ENCODE results near the gene NMT1.

The NMT1 gene

DNA sequence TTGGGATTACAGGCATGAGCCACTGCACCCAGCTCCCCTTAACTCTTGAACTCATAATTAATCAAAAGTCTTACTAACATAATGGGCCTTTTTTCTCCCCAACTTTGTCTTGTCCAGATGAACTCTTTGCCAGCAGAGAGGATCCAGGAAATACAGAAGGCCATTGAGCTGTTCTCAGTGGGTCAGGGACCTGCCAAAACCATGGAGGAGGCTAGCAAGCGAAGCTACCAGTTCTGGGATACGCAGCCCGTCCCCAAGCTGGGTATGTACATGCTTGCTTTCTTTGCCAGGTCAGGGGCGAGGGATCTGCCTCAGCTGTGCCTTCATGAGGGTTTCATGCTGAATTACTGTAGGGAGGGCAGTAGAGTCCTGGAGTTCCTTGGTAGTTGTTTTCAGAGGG is 25.3 kb downstream of the NMT1 start:
- DNase-seq: no peak

DNA sequence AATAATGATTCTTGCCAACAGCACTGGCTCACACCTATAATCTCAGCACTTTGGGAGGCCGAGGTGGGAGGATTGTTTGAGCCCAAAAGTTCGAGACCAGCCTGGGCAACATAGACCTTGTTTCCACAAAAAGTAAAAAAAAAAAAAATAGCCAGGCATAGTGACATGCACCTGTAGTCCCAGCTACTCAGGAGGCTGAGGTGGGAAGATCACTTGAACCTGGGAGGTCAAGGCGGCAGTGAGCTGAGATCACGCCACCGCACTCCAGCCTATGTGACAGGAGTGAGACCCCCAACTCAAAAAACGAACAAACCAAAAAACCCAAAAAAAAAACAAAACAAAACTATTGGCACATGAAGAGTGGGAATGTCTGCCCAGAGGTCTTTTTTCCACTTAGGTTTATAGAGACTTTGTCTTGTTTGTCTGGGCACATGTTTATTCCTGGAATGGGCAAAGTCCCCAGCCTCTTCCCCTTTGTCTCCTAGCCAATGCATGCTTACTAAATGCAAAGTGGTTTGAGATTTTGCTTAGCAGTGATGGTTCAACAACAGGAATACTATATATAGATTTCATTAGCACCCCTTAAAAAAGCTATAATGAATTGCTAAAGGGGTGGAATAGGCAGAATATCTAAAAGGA is 25.9 kb downstream of the NMT1 start:
- DNase-seq: no peak

DNA sequence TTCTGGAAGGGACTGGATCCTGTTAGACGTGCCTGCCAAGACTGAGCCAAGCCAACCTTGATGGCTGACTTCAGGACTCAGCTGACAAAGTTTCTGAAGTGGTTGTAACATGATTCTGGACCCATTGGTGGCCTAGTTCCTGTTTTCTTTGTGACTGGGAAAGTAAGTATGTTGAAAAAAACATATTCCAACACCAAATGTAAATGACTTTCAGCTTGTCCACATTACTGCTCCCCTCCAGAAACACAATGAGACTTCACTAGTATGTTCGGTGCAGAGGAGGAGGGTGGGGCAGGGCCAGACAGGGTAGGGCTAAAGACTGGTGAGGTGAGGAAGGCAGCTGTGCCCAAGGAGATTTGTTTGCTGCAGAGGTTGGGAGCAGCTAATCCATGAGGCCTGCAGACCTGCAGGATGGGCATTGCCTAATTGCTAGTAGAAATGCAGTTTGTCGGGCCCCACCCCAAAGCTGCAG is 26.4 kb downstream of the NMT1 start:
- DNase-seq: no peak

DNA sequence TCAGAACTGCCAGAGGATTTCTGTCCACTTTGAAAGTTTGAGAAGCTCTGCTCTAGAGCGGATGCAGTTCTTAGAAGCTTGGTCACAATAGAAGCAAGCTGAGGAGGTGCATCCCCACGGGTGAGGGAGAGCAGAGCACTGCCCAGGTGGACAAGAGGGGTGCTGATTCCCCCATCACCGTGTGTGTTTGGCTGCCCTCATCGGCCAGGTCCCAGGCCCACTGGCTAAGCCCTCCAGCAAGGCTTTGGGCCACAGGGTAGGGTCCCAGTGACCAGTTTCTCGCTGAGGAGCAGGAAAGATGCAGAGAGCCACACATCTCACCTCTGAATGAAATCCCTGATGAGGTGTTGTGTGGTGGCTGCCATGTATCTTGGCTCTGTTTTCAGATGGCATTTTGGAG is 26.9 kb downstream of the NMT1 start:
- DNase-seq: no peak

DNA sequence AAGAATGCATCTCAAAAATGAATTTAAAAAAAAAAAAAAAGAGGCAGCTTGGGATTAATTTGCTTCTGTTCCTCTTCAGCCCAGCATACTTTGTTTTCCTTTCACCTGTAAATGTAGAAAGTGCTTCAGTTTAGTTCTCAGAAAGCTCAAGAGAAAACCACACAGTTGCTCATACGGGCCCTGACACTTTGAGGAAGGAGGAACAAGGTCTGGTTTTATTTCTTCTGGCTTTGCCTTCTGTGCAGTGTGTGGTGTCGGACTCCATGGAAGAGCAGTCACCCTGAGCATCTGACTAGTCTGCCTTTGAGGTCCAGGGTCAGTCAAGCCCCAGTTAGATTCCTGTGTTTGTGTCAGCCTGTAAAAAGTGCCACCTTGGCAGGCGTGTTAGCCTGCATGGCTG is 27.6 kb downstream of the NMT1 start:
- no peak for DNase-seq

DNA sequence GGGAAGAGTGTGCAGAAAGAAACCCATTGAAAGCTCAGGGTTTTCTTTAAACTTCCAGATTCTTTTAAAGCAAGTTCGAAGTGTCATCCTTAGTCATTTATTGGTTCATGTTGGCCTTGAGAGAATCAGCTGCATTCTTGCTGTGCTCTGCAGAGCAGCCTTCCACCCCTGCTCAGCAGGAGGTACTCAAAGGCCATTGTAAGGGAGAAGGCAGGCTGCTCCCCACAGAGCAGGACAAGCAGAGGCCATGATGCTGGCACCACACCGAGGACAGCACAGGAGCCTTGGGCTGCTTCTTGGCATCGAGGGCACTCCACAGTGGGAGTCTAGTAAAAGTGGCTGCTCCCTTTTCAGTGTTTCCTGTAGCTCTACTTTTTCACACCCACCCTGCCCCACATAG is 29.6 kb downstream of the NMT1 start:
- no peak for DNase-seq

DNA sequence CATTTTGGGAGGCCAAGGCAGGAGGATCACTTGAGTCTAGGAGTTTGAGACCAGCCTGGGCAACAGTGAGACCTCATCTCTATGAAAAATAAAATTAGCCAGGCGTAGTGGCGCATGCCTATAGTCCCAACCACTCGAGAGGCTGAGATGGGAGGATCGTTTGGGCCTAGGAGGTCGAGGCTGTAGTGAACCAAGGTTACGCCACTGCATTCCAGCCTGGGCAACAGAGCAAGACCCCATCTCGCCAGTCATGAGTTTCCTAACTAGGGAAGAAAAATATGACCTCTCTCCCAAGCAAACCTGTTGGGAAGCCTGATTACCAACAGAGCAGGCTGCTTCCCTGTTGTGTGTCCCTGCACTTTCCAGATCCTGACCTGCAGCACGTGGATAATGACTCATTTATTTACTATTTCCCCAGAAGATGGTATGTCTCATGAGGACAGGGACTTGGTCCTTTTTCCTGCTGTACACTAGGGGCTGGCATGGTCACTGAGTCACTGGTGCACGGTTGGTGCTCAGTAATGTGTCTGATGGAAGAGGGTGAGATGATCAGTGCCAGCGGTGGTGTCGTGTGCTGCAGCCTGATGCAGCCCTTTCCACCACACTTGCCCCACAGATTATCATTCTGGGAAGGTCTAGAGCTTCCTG is 30.8 kb downstream of the NMT1 start:
- no peak for DNase-seq

DNA sequence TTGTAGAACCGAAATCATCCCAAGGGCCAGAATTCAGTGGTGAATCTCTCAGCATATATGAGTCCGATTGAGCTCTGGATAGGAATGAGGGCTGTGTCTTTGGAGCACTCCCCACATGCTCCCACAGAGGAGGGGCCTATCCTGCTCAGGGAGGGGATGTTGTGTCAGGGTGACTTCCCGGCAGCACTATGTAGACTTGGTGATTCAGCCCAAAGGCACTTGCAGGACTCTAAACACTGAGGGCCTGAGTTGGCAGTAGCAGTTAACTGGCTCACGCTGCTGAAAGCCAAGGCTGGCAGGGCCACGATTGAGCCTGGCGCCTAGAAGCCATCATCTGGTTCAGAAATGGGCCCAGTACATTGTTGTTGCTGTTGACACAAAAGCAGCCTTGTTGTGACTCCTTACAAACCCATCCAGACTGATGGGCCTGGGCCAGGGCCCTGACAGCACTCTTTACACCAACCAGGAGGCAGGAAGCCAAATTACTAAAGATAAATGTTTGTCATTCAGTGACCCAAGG is 31.9 kb downstream of the NMT1 start:
- no peak for DNase-seq

DNA sequence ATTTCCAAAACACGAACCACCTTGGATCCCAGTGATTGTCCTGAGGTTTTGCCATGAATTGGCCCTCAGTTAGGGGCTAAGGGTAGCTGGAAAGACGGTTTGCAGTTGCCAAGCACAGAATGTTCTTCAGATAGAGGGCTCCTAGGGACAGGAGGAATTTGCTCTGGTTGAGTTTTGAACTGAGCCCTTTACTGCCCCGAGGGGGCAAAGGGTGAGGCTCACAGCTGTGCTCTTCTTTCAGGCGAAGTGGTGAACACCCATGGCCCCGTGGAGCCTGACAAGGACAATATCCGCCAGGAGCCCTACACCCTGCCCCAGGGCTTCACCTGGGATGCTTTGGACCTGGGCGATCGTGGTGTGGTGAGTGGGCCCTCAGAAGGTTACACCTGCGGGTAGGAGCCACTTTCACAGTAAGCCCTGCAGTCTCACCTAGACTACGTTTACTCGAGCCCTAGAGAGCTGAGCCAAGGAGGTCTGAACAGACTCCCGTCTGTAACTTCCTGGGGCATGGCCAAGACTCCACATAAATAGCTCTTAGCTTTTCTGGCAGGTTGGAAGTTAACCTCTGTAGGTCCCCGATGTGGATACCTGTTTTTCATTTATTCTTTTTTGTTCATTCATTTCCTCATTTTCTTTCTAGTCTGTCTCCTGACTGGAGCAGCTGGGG is 32.5 kb downstream of the NMT1 start:
- no peak for DNase-seq

DNA sequence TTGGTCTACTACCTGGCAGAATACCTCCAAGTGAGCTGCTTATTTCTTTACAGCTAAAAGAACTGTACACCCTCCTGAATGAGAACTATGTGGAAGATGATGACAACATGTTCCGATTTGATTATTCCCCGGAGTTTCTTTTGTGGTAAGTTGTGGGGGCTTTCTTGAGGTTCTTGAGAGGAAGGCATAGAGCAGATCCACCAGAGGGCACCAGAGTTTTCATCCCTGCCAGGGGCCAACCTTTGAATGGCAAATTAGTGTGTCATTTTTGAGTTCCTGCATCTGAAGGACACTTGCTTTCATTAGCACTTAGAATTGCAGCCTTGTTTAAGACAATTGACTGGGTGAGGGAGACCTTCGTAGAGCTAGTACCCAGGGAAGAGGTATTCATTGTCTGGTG is 35.0 kb downstream of the NMT1 start:
- peak; percentile 10 for DNase-seq

DNA sequence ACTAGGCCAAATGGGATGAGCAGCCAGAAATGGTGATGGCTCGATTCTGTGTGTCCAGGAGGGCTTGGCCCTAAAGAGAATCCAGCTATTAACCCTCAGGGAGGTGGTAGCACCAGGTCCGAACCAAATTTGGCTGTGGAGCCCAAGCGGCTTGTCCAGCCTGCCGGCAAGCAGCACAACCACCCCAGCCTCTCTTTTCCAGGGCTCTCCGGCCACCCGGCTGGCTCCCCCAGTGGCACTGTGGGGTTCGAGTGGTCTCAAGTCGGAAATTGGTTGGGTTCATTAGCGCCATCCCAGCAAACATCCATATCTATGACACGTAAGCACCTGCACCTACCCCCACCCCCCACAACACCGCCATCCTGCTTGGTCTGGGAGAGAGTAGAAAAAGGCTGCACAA is 35.8 kb downstream of the NMT1 start:
- DNase-seq: no peak

DNA sequence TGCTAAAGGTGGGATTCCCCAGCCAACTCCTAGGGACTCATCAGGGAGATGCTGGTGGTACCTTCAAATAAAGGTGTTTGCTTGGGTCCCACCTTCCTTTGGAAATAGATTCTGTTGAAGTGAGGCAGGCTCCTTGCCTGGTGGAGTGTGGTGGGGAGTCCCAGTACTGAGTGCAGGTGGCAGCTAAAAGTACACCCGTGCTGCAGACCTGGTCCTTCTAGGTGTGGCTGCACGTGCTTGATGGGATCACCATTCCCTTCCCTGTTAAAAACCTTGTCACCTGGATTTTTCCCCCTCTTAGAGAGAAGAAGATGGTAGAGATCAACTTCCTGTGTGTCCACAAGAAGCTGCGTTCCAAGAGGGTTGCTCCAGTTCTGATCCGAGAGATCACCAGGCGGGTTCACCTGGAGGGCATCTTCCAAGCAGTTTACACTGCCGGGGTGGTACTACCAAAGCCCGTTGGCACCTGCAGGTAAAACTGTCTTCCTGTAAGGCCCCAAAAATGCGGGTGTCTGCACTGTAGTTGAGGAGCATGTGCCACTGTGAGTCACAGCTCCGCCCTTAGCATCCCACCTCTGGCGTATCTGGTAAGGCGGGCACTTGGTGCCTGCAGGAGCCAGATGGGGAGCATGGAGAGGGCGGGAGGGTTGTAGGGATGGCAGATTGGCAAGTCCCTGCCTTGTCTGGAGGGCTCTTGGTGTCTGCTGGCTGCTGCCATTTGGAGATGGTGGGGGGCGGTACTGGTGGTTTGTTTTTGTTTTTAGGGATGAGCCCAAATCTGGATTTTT is 37.2 kb downstream of the NMT1 start:
- no peak for DNase-seq

DNA sequence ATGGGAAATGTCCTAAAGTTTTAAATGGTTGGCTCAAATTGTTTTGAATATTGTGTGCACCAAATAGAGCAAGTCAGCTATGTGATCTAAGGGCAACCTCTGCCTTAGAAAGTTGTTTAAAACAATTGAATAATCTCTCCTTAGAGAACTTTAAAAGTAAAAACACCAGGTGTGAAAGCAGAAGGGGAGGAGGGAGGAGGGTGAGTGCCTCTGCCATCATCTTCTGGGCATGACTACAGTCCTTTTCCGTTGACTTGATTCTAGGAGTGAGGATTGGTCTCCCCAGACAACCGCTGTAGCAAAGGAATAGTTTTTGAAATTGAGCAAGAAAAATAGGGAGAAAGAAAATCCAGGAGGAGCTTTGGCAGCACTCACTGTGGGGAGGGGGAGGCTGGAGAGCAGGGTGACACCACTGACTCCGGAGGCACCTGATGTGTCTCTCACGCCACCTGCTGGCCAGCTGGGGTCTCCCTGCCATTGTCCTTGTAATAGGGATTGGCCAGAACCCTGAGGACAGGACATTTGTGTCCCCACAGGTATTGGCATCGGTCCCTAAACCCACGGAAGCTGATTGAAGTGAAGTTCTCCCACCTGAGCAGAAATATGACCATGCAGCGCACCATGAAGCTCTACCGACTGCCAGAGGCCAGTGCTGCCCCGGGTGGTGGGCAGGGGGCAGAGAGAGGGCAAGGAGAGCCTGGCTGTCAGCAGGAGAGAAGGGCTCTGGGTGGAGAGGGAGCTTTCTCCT is 37.9 kb downstream of the NMT1 start:
- DNase-seq: peak; percentile 73

DNA sequence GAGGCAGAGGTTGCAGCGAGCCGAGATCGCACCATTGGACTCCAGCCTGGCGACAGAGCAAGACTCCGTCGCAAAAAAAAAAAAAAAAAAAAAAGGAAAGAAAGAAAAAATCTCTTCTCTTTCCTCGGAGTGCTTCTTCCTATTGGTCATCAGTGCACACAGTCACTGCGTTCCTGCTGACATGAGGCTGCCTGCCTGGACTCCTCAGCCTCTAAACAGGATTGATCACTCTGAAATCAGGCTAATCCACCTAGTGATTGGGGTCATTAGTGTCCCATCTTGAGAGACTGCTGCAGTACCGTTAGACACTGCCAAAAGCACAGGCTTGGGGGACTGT is 40.4 kb downstream of the NMT1 start:
- no peak for DNase-seq

DNA sequence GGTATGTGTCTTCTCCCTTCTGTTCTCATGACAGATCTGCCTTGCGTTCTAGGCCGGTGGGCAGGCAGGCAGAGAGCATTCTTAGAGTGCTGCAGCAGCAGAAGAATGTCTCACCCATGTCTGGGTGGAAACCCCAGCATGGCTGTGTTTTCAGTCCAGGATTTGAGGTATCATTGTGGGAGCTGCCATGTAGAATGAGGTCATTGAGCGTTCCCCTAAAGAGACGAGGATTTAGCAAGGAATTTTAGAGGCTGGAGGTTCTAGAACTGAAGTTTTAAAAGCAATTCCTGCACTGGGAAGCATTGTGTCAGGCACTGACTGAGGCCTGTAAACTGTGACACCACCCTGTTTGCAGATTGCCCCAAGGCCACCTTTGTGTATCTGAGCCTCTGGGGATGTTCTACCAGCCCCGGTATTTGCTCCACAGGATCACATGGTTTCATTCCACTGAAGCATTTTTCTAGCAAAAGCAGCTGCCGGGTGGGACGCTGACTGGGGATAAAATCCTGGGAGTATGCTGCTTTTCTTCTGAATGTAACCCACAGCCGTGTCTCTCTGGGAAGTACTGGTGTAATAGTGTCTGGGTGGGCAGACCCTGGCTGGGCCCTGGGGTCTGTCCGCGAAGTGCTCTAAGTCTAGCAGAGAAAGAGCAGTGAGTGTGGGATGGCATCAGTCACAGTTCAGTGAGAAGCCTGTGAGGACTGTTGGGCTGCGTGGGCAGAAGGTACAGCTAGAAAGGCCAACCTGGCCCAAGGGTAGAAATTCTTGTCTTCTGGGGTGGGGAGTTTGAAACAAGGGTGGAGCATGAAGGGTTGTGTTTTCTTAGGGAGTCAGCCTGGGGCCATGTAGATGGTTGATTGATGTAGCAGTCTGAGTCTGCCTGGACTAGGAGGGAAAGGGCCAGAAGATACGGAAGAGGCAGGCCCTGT is 41.0 kb downstream of the NMT1 start:
- no peak for DNase-seq

DNA sequence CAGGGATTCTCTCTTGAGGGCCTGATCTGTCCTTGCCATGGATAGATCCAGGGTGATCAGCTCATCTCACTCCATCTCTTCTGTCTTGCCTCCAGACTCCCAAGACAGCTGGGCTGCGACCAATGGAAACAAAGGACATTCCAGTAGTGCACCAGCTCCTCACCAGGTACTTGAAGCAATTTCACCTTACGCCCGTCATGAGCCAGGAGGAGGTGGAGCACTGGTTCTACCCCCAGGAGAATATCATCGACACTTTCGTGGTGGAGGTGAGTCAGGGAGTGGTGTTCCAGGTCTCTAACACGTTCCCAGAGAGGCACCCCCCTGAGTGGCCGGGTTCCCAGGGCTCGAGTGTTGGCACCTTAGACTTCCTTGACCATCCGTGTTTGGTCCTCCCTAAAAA is 41.7 kb downstream of the NMT1 start:
- DNase-seq: no peak

DNA sequence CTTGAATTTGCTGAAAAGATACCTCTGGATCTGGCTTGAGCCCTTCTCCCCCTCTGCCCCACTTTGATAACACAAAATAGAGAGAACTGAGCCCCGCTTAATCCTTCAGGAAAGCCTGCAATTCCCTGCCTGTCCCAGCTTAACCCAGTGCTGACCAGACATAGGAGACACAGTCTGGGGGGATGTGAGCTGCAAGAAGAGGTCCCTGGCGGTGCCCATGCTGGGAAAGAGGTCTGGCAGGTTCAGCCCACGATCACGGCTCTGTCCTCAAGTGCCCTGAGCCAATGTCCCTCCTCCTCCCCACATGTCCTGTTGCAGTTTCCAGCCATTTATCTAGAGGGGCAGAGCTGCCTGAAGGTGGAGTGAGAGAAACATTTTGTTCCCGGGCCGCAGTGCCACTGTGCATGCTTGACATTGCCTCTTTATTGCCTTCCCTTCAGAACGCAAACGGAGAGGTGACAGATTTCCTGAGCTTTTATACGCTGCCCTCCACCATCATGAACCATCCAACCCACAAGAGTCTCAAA is 42.2 kb downstream of the NMT1 start:
- DNase-seq: no peak

DNA sequence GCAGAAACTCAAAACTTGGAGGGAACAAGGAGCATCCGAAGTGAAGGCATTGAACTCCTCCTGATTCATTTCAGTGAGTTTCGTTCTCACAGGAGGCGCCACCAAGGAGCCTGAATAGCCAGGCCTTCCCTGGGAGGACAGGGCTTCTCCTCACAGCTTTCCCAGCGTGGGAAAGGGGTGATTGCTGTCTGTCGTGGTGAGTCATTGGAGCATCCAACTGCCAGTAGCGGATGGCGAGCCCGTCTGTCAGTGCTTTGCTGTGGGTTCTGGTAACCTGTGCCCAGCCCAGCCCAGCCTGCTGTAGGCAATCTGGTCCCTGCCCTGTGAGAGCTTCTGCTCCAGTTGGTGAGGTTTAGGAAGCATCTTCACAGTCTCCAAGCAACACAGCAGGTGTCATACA is 42.9 kb downstream of the NMT1 start:
- DNase-seq: no peak

DNA sequence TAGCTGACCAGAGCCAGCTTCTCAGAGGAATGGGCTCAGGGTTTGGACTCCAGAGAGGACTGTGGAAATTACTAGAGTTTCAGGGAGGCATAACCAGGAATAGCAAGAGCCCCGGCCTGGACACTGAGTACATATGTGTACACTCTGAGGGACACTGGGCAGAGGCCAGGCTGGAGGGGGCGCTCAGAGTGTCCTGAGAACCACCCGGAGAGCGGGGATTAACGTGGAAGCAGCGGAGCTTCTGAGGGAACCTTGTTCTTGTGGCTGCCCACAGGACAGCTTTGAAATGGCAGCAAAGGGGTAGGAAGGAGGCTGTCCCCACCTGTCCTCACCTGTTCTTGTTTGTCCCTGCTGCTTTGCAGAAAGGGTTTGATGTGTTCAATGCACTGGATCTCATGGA is 43.4 kb downstream of the NMT1 start:
- DNase-seq: no peak

DNA sequence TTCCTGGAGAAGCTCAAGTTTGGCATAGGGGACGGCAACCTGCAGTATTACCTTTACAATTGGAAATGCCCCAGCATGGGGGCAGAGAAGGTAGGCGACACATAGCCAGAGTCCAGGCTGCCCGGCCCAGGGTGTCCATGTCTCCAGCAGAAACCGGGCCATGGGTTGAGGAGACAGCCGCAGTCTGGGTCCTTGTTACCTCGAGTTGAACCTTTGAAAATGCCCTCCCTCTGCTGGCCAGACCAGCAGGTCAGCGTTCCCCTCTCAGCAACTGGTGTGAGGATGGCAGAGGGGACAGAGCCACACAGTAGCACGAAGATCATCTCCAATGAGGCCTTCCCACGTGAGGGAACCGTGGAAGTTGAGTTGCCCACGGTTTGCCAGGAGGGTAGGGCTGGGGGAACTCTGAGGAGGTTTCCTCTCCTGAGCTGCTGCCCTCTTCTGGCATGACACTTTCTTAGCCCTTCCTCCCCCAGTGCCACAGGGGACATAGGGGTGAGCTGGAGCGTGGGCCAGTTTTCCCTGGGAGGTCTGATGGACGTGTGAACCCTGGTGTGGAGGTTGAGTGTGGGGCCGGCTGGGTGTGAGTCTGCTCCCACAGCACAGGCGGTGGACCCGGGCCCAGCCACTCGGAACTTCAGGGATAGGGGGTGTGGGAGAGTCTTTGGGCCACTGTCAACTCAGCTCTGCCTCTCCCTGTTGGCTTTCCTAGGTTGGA is 43.9 kb downstream of the NMT1 start:
- DNase-seq: no peak

DNA sequence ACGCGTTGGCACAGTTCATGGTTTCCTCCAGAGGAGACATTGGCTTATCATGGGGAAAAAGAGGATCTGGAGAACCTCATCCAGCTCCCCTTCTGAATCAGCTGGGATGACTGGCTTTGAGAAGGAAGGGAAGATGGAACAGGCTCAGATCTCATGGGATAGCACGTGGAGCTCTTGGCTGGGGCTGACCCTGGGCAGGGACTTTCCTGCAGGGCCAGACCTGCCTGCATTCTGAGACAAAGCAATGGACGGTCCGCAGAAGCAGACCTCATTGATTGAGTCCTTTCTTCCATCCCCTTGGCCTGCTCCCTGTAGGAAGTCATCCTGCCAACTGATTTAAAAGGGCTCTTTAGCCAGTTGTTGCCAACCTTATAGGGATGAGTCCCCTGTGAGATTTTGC is 45.0 kb downstream of the NMT1 start:
- DNase-seq: no peak
